GF-D8 (cell line): Measurements from ENCODE around the gene ADD2.

Experiments
- DNase-seq: peaks from one replicate; lab custom pipeline; 2025; lab: John Stamatoyannopoulos, UW

ADD2 gene

DNA sequence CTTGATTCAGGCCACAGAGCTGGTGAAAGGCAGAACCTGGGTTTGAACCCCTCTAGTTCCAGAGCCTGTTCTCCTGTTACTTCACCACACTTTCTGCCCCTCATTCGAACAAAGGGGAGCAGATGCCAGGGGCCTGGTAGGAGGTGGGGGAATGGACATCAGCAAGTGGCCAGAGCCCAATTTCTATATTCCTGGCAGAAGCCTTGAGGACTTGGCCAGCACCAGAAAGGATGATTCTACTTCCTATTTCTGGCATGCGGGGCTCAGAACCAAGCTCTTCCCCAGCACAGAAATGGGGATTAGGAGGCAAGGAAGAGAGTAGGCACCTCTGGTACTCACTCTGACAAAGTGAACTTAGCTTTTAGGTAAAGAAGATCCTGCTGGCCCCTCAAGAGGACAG, 49.3 kb downstream of the ADD2 start:
- DNase-seq, result no peak

- DNase-seq, result no peak
Measured at GRCh38 chr2:70718241-70718640, 49.8 kb downstream of the ADD2 start.

DNA sequence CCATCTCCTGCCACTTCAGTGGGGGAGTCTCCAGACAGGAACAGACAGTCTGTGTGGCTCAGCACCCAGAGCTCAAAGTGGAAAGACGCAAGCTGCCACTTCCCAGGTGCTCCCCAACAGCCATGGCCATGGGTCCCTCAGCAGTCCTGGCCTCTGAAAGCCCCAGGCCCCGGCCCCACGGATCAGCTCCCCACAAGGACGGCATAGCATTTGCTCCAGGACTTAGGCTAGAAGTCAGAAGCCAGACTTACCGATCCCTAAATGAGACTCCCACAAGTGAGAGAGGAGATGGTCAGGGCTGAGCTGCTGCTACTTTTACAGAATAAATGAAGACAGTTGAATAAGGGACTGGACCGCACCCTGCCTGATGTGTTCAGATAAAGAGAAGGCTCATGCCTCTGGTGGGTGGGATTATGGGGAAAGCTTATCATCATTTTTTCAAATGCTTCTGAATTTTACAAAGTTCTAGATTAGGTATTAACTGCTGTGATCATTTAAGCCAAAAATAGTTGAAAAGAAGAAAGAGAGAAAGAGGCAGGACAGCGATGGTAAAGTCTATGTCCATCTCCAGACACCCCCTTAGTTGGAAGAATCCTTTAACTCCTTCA, 50.5 kb downstream of the ADD2 start:
- DNase-seq, result no peak

- DNase-seq, result no peak
Measured at GRCh38 chr2:70716951-70717350, 51.0 kb downstream of the ADD2 start.

- DNase-seq, result no peak
Measured at GRCh38 chr2:70716131-70716743, 51.8 kb downstream of the ADD2 start.

GRCh38 chr2:70715071-70715985, 52.7 kb downstream of the ADD2 start:
- DNase-seq, result no peak

DNA sequence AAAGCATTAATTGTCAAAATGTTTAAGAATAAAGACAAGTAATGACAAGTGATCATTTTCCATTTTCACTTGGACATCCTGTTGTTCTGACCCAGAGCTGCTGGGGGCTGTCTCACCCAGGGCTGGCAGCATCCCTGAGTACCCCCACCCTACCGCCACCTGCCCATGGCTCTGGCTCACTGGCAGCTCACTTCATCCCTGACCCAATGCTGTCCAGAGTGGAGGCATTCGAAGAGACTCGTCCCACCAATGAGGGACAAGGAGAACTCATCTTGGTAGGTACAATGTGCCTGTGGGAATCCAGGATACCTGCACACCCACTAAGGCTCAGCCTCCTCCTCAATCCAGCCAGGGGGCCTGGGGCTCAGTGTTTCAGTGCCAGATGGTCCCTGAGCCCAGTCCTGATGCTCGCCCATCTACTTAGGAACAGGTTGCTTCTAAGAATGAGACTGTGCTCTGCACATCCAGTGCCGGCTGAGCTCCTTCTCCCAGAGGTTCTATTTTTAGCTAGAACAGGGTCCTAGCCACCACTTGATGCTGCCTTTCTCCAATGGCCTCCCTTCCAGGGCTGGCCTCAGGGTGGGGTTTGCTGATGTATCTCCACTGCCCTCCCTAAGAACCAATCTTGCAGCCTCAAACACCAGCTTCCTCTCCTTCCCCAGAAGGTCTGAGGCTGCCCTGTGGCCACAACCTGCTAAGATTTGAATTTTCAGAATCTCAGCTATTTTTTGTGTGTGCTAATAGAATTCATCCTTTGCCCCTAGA, 53.7 kb downstream of the ADD2 start:
- DNase-seq, result no peak

- no peak for DNase-seq
Measured at GRCh38 chr2:70712916-70713315, 55.1 kb downstream of the ADD2 start.

DNA sequence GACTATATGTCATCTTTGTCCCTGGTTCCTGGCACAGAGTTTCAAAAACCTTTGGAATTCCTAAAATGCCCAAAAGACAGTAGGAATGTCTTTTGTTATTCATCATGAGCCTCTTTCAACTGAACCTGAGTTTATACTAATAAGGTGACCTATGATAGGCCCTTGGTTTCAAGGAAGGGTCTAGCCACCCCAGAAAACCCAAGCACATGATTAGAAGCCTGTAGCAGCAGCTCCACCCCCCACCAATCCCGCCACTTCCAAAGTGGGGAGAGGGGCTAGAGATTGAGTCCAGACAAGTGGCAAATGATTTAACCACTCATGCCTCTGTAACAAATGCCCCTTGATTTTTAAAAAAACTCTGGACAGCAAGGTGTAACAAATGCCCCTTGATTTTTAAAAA, 56.8 kb downstream of the ADD2 start:
- no peak for DNase-seq

GRCh38 chr2:70710038-70710690, 57.8 kb downstream of the ADD2 start:
- no peak for DNase-seq

GRCh38 chr2:70709275-70710037, 58.5 kb downstream of the ADD2 start:
- DNase-seq, result no peak

DNA sequence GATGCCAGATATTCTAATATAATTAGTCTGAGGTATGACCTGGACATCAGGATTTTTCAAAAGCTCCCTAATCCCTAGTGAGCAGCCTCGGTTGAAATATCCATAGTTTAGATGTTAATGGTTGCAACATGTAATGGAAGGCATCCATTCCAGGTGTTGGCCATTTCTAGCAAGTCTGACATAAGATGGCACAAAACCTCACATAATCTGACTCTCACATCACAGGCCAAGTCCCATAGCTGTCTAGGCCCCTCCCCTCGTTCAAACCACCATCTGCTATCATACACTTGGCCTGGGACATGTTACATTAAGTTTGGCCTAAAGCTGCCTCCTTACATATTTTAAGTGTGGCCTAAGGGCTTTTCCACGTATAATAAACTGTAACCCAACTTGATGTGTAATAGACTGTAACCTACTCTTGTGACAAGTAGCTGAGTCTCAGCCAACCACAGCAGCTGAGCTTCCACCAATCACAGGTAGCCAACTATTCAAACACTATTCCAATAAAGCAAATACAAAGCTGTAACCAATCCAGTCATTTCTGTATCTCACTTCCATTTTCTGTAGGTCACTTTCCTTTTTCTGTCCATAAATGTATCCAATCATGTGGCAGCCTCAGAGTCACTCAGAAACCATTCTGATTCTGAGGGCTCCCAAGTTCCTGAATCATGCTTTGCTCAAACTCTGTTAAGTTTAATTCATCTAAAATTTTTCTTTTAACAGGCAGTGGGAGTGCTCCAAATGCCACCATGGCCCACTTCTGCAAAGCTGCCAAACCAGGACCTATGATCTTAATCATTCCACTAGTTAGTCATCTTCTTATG, 59.4 kb downstream of the ADD2 start:
- no peak for DNase-seq

DNA sequence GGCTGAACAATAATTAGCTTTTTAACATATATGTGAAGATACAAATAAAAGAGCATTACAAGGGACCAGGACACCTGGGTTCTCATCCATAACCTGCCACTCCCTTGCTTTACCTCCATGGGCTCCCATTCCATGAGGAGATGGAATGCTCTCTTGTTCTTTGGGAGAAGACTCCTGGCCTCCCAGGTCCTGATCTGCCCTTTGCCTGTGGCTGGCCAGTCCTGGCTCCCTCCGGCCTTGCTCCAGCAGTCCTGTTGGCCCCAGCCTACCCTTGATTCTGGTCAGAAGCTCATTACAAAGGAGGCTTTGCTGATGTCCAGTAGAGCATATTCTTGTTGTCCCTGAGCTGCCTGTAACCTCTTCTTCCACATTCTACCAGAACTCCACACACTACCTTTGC, 60.3 kb downstream of the ADD2 start:
- DNase-seq, result no peak

- no peak for DNase-seq
Measured at GRCh38 chr2:70706026-70706795, 61.8 kb downstream of the ADD2 start.

DNA sequence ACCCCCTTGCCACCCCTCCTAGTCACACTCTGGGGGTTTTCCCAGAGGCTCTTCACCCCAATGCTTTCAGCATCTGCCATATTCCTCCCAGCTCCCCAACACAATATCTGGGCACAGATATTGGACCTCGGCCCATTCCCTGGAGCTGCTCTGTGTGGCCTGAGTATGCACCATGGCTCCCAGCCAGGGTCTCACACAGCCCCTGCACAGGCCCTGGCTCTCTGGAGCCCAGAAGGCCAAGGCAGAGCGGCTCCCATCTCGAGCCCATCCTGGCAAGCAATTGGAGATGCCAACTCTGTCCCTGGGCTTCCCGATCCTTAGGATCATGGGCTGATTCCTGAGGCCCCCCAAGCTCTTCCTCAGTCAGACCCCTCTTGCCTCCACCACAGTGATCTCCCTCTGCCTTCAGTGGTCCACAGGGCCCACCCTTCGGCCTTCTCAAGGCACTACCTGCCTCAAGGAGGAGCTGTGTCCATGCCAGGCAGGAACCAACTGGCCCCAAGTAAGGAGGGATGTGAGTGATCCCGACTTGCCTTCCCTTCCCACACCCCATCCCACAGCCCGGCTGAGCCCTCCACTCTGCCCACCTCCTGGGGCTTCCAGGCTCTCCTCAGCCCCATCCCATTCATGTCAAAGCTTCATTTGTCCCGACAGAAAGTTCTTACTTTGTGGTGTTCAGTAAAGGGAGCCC, 62.7 kb downstream of the ADD2 start:
- DNase-seq, result no peak

- DNase-seq, result no peak
Measured at GRCh38 chr2:70703900-70704549, 64.0 kb downstream of the ADD2 start.

GRCh38 chr2:70702711-70703395, 65.1 kb downstream of the ADD2 start:
- no peak for DNase-seq

DNA sequence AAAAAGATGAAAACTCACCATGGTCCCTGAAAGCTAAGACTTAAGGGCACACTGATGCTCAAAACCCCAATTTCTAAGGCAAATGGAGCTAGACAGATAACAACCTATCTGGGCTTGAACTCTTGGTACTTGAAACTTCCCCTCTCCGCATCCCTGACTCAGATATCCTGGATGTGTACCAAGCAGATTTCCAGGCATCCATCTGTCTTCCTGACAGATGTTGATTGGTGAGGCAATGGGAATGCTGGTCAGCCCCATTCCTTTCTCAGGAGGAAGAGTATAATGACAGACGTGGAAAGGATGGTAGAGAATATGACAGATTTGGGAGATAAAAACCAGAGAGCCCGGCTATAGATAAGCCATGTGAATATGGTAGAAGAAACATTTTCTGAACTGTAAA, 69.2 kb downstream of the ADD2 start:
- no peak for DNase-seq
